Endometrium (tissue), 2 donors: ENCODE measurements around the gene RMI1.

Source experiments
- FAIRE-seq: peaks from 2 replicates; lab custom pipeline; 2012; peaks lifted over from hg19 to GRCh38; lab: Jason Lieb, UNC
- donor health status: control.
- donor health status: control.

Gene RMI1

DNA sequence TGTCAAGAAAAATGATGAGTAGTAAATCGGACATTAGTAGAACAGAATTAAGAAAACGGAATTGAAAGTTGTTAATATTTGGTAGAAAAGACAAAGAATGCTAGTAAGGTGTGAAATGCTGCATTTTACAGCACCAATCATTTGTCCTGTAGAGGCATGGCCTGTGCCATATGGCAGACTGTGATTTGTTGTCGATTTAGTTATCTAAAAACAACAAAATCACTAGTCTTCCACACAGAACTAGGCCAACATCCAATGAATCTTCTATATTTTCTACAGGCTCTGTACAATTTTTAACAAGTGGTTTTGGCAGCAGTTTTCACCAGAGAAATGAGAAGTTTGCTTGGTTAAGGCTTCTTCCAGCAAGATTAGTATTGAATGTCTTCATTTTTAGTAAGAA lies 11.0 kb upstream of the RMI1 start:
- no peak for FAIRE-seq

GRCh38 chr9:83971485-83971884 lies 9.1 kb upstream of the RMI1 start:
- FAIRE-seq, result no peak

- no peak for FAIRE-seq
These were observed 8.3 kb upstream of the RMI1 start for GRCh38 chr9:83972286-83972685.

- no peak for FAIRE-seq
These were observed 5.3 kb upstream of the RMI1 start for GRCh38 chr9:83975300-83975699.

DNA sequence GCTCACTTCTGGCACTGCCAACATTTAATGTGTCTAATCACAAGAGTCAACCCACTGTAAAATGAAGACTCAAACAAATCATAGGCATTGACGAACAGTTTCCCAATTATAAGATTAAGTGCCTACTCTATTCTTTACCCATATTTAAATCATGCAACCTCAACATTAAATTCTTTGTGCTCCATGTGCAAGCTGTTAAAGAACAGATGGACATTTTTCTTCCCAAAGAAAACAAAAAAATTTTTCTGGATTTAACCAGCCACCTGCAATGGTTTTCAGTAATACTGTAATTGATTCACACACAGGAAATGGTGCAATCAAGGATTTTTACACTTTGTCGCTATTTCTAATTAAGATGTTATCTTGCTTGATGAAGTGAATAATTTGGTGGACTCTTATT lies 4.2 kb upstream of the RMI1 start:
- FAIRE-seq, result no peak

DNA sequence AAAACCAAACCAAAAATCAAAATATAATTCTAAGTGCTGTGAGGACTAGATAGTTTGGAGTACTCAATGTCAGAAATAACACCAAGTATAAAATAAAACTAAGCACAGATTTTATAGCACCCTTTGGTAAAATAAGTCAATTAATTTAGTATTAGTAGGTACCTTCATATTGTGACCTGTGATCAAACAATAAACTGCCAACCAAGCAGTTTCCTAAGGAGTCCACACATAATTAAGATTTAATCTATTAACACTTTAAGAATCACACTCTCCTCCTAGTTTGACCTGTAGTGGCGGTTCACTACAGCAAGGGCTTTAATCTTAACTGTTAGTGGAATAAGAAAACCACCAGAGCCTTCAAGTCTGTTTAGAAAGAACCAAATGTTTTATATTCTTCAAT lies 3.4 kb upstream of the RMI1 start:
- no peak for FAIRE-seq

- FAIRE-seq, result no peak
These were observed 1.4 kb upstream of the RMI1 start for GRCh38 chr9:83978992-83979811.

DNA sequence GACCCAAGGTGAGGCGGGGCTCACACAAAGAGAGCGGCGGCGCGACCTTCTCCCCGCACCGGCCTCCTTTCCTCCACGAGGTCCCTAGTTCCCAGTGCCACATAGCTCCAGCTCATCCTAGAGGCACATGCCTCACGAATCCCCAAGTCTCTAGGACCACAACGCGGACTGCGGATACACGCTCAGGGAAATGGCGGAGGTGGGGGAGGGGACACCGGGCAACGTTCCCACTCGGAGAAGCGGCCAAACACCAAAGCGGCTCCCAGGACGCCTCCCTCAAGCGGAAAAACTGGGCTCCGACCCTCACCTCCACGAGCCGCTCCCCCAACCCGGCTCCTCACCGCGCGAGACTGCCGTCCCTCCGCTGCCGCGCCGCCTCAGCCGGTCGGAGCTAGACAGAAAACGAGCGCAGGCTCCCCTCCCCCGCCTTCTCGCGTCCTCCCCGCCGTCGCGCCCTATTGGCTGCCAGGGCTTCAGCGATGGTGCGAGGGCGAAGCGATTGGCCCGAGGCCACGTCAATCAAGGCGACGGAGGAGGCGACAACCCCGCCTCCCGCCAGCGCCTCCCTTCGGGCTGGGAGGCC lies 702 bp upstream of the RMI1 start, which contains the start of gene HNRNPK:
TSS of gene HNRNPK (minus strand) at position 404 of the 583 bp plus-strand sequence. CDS start 1,963 bp downstream, outside the sequence.
- FAIRE-seq, result no peak

GRCh38 chr9:83981126-83981871 lies 694 bp downstream of the RMI1 start:
- no peak for FAIRE-seq

DNA sequence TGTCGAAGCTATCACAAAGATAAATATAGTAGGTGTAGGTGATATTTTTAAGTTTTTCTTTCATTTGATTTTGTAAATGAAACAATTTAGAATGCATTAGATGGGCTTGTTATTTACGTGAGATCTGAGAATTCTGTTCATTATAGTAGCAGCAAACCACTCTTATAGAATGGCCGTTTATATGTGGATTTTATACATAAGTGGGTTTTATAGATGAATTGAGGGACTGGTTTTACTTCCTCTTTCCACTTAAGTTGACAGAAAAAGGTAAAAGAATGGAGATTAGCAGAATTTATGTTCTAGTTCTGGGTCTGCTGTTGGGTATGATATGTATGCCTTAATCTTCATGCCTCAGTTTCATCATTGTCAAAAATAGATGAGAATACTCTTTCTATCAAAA lies 5.6 kb downstream of the RMI1 start:
- FAIRE-seq, result no peak

DNA sequence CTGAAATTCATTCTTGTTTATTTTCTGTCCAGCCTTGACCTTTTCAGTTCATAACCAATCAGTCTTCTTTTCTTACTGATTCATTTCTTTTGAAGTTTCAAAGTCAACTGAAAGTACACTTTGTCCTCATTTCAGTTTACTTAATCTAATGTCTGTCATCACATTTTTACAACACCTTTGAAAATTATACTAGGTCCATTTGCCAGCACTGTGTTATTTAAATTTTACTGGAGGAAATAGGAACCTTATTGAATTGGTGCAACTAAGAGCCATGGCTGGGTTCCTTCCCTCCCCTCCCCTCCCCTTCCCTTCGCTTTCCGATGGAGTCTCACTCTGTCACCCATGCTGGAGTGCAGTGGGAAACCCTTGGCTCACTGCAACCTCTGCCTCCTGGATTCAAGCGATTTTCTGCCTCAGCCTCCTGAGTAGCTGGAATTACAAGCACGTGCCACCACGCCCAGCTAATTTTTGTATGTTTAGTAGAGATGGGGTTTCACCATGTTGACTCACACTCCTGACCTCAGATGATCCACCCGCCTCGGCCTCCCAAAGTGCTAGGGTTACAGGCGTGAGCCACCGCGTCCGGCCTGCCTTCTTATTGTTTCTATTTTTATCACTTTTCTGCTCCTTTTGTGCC lies 6.3 kb downstream of the RMI1 start:
- no peak for FAIRE-seq

DNA sequence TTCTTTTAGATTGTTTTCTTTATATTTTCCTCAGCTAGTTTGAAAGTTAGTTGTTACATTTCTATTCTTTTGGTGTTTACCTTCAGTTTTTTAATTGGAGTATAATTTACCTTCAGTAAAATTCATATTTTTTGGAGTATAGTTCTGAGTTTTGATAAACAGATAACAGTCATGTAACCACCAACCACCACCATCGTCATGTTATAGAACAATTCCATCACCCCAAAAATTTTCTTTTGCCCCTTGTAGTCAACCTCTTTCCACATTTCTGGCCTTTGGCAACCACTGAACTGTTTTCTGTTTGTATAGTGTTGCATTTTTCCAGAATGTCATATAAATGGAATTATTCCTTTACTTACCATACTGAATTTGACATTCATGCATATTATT lies 6.8 kb downstream of the RMI1 start:
- FAIRE-seq, result no peak

GRCh38 chr9:83988411-83988810 lies 7.8 kb downstream of the RMI1 start:
- no peak for FAIRE-seq

DNA sequence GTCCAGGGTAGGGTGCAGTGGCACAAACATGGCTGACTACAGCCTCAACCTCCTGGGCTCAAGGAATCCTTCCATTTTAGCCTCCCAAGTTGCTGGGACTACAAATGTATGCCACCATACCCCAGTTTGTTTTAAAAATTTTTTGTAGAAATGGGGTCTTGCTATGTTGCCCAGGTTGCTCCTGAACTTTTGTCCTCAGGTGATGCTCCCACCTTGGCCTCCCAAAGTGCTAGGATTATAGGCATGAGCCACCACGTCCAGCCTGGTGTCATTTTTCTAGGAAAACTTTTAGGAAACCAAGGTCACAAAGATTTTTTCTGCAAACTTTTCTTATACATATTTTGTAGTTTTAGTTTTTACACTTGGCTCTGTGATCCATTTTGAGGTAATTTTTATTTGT lies 10.8 kb downstream of the RMI1 start:
- FAIRE-seq, result no peak

- FAIRE-seq, result no peak
These were observed 11.8 kb downstream of the RMI1 start for GRCh38 chr9:83992407-83992806.

DNA sequence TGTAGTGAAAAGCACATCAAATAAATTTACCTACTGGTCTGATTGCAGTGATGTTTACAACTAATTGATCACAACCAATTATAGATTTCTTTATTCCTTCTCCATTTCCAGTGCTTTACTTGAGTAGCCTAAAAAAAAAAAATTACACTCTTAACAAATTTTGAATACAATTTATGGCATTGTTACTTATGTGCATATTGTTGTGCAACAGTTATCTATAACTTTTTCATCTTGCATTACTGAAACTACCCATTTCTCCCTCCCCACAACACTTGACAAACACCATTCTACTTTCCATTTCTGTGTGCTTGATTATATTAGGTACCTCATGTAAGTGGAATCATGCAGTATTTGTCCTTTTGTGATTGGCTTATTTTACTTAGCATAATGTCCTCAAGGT lies 12.3 kb downstream of the RMI1 start:
- no peak for FAIRE-seq

DNA sequence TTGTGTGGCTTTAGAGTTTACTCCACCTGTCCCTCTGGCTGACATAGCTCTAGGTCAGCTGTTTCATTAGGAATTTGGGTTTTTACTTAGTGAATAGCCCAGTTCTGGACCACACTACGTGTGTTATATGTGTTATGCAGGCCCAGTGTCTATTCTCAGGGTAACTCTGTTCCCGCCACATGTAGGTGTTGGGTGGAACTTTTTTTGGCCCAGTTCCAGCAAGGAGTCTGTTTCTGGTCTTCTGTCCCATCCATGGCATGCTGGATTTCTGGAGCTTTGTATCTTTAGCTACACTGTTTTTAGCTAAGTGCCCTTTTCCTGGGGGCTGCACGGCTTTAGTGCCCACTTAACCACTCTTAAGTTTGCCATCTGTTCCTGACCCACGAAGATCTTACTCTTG lies 15.5 kb downstream of the RMI1 start:
- FAIRE-seq, result no peak

GRCh38 chr9:83999141-83999918 lies 18.7 kb downstream of the RMI1 start:
- no peak for FAIRE-seq

GRCh38 chr9:84000186-84000585 lies 19.6 kb downstream of the RMI1 start:
- no peak for FAIRE-seq

DNA sequence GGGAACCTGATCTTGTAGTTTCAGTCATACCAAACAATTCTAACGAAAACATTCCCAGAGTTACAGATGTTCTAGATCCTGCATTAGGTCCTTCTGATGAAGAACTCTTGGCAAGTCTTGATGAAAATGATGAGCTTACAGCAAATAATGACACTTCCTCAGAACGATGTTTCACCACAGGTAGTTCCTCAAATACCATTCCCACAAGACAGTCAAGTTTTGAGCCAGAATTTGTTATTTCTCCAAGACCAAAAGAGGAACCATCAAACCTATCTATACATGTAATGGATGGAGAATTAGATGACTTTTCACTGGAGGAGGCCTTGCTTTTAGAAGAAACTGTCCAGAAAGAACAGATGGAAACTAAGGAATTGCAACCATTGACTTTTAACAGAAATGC lies 21.0 kb downstream of the RMI1 start:
- no peak for FAIRE-seq

GRCh38 chr9:84002344-84002743 lies 21.7 kb downstream of the RMI1 start:
- FAIRE-seq, result no peak

GRCh38 chr9:84003246-84003645 lies 22.6 kb downstream of the RMI1 start:
- no peak for FAIRE-seq
